ES-I3 (cell line): ENCODE data around the gene PEX6.
"Not testable (repeated sequence)": the region's sequence is repeated elsewhere in the genome, so short reads cannot be mapped to it uniquely, and the experiment has no call there.

Experiments used
- H3K36me3 ChIP-seq: 2 replicates; pipeline ENCODE4 v1.6.1; 2013; ENCODE audit warnings: mild to moderate bottlenecking, low read length, control low read depth, moderate library complexity; ENCODE audit not compliant: insufficient read depth
- H3K4me1 ChIP-seq: 2 replicates; pipeline ENCODE4 v1.6.1; 2013; ENCODE audit warnings: mild to moderate bottlenecking, control low read depth, low read length; ENCODE audit not compliant: insufficient read depth
- H3K9ac ChIP-seq: 2 replicates; pipeline ENCODE4 v1.6.1; 2013; ENCODE audit warnings: low read depth, mild to moderate bottlenecking, low read length, moderate library complexity
- H3K9me3 ChIP-seq: 2 replicates; pipeline ENCODE4 v1.6.1; 2013; ENCODE audit warnings: mild to moderate bottlenecking, low read length, moderate library complexity; ENCODE audit not compliant: control insufficient read depth, insufficient read depth

PEX6 gene

DNA sequence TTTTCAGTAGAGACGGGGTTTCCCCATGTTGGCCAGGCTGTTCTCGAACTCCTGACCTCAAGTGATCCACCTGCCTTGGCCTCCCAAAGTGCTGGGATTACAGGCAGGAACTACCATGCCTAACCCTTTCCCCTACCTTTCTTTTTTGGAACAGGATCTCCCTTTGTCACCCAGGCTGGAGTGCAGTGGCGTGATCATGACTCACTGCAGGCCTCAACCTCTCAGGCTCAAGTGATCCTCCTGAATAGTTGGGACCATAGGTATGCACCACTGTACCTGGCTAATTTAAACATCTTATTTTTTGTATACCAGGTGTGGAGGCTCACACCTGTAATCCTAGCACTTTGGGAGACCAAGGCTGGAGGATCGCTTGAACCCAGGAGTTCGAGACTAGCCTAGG, 37.6 kb downstream of the PEX6 start:
- not testable (repeated sequence) for H3K4me1 ChIP-seq, H3K36me3 ChIP-seq, H3K9me3 ChIP-seq, H3K9ac ChIP-seq

DNA sequence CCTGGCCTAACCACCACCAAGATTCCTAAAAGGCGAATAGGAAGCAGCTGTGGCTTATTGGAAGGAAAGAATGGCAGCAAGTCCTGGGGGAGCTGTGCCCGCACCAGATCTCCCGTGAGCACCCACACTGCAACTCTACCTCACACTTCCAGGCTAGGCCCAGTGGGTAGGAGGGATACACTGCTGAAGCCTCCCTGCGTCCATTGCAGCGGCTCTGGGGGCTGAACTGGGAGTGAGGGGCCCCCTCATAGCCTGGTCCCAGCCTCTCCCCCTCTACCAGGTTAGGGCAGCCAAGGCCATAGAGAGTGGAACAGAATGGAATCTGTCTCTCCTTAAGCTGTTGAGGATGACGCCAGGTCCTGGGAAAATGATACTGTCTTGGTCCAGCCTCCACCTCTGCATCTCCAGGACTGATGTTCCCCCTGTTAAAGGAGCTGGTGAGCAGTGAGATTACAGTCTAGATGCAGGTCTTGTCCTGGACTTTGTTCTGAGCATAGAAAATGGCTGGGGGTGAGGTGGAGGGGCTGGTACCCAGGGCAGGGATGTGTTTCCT, 38.4 kb downstream of the PEX6 start:
- Histone ChIP-seq H3K36me3 (peaks cover 13% of the 10 kb centered on the region), H3K4me1 (no peaks in the 10 kb centered on the region), H3K9ac (no peak overlapping the region), H3K9me3 (no peaks in the 10 kb centered on the region)

DNA sequence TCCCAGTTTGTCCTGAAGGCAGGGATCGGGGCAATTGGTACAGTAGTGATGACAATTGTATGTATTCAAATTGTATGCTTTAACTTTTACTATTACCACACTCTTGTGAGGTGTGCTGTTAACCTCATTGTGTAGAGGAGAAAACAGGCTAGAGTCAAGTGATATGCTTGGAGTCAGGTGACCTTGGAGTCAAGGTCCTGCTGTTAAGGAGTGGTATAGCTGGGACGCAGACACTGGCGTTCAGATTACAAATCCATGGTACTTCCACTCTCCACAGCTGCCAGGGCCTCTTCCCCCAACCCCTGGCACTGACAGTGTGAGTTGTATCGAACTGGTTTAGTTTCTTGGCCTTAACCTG, 39.2 kb downstream of the PEX6 start:
- Histone ChIP-seq H3K36me3 (peaks cover 18% of the 10 kb centered on the region), H3K9me3 (no peaks in the 10 kb centered on the region), H3K4me1 (no peaks in the 10 kb centered on the region), H3K9ac (no peak overlapping the region)

DNA sequence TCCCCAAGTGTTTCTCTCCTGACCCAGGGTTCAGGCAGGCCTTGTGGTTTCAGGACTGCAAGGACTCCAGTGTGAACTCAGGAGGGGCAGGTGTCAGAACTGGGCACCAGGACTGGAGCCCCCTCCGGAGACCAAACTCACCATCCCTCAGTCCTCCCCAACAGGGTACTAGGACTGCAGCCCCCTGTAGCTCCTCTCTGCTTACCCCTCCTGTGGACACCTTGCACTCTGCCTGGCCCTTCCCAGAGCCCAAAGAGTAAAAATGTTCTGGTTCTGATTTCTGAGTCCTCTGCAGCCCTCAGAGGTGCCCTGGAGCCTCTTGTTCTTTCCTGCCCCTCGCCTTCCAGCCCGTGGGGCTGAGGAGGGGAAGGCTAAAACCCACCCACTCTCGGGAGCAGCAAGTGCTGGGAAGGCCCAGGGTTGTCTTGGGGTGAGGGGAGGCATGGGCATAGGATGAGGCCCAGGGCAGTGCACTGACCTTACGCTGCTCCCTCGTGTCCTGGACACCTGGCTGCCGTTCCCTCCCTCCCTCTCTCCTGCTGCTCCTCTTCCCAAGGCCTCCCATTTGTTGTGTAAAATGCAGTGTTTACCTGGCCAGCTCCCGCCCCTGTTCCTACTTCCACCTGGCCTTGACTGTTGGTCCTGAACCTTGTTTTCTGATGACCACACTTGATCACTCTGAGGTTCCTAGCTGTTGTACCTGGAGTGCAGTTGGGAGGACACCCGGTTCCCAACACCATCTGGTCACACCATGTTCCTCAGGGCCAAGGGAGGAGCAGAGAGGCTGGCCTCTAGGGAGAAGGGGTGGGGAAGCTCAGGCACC, 39.8 kb downstream of the PEX6 start:
- Histone ChIP-seq H3K4me1 (no peaks in the 10 kb centered on the region), H3K36me3 (peaks cover 23% of the 10 kb centered on the region), H3K9me3 (no peaks in the 10 kb centered on the region), H3K9ac (no peak overlapping the region)

DNA sequence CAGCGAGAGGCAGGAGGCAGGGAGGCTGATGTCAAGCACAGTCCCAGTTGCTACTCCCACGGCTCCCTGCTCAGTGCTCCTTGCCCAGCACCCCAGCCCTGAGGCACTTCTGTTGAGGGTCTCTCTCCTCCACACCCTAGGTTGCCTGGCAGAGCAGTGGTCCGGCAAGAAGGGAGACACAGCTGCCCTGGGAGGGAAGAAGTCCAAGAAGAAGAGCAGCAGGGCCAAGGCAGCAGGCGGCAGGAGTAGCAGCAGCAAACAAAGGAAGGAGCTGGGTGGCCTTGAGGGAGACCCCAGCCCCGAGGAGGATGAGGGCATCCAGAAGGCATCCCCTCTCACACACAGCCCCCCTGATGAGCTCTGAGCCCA, 40.6 kb downstream of the PEX6 start:
- peaks cover 23% of the 10 kb centered on the region for H3K36me3 ChIP-seq
- no peaks in the 10 kb centered on the region for H3K4me1 ChIP-seq
- no peak overlapping the region for H3K9ac ChIP-seq
- H3K9me3 ChIP-seq: no peaks in the 10 kb centered on the region

DNA sequence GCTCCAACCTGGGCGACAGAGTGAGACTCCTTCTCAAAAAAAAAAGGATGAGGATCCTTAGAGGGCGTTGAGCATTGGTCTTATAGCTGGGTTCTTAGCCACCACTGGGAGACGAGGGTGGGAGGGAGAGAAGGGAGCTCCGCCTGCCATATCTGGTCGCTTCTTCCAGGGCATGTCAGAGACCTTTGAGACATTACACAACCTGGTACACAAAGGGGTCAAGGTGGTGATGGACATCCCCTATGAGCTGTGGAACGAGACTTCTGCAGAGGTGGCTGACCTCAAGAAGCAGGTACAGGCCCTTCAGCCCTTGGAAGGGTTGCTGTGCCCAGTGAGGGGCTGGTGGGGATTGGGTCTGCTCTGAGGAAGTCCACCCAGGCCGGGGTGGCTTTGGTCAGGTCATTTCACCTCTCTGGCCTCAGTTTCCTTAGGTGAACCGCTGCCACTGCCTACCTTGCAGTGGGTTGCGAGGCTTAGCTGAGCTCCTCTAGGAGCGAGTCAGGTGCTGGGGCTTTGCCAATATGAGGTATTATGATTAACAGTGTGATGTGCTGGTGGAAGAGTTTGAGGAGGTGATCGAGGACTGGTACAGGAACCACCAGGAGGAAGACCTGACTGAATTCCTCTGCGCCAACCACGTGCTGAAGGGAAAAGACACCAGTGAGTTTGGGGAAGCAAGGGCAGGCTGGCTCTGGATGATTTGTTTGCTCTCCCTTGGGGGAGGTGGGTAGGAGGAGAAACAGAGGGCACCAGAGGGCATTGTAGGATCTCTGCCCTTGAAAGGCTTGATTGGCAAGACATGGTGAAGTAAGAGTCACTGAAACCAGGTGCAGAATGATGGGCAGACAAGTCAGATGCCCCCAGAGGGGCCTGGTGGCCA, 41.2 kb downstream of the PEX6 start:
- H3K9me3 ChIP-seq: no peaks in the 10 kb centered on the region
- H3K9ac ChIP-seq: no peak overlapping the region
- peaks cover 23% of the 10 kb centered on the region for H3K36me3 ChIP-seq
- no peaks in the 10 kb centered on the region for H3K4me1 ChIP-seq

DNA sequence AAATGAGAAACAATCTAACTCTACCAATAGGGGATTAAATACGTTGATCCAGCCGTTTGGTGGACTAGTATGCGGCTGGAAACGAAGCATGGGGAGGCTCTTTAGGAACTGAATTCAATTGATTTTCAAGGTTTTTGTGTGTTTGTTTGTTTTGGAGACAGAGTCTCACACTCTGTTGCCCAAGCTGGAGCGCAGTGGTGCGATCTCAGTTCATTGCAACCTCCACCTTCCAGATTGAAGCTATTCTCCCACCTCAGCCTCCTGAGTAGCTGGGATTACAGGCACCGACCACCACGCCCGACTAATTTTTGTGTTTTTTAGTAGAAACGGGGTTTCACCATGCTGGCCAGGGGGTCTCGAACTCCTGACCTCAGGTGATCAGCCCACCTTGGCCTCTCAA, 42.6 kb downstream of the PEX6 start:
- Histone ChIP-seq H3K9ac (no peak overlapping the region), H3K9me3 (no peaks in the 10 kb centered on the region), H3K4me1 (no peaks in the 10 kb centered on the region), H3K36me3 (peaks cover 23% of the 10 kb centered on the region)

DNA sequence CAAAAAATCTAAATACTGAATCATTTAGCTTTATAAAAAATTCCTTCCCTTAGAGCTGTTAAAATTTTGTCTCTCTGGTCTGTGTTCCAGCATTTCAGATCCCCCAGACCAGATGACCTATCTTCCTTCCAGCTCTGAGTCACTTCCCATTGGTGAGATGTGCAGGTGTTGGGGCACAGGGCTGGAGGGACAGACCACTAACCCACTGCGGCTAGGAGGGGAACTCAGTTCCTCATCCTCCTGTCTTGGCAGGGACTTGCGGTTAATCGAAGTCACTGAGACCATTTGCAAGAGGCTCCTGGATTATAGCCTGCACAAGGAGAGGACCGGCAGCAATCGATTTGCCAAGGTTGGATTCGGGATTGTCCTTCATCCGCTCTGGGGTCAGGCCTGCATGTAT, 43.7 kb downstream of the PEX6 start:
- H3K9ac ChIP-seq: no peak overlapping the region
- no peaks in the 10 kb centered on the region for H3K9me3 ChIP-seq
- peaks cover 4% of the 10 kb centered on the region; the same call in 1 of the 2 replicates for H3K4me1 ChIP-seq
- H3K36me3 ChIP-seq: peaks cover 23% of the 10 kb centered on the region

DNA sequence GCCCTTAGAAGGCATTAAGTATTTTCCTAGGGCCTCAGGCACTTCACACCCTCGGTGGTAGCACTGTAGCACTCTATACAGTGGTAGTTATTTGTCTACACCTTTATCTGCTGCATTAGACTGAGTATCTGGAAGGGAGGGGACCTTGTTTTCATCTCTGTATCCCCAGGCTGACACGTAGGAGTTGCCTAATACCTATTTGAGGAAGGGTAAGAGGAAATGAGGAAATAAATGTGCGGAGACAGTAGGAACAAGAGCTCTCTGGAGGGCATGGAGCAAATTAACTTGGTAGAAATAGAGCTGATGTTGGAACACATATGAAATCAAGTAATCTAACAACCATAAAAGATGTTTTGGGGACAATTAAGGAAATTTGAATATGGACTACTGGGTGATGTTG, 45.8 kb downstream of the PEX6 start:
- Histone ChIP-seq H3K9me3 (no peaks in the 10 kb centered on the region), H3K9ac (no peak overlapping the region), H3K36me3 (peaks cover 23% of the 10 kb centered on the region), H3K4me1 (peaks cover 4% of the 10 kb centered on the region; the same call in 1 of the 2 replicates)

DNA sequence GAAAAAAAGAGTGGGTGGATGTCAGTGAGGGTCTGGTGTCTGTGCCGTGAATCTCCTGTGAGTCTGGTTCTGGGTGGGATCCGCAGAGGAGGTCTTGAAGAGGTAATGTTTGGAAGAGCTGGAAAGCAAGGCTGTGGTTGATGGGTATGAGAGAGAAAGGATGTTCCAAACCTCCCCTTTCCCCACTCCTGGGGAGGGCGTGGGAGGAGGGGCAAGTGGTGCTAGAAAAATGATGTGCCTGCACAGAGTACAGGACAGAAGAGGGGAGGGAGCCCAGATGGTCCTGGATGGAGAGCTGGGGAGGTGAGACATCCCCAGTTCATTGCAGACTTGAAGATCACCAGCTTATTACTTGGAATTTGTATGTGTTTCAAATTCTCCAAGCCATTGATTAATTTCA, 46.6 kb downstream of the PEX6 start:
- Histone ChIP-seq H3K4me1 (peaks cover 4% of the 10 kb centered on the region; the same call in 1 of the 2 replicates), H3K9ac (no peak overlapping the region), H3K9me3 (no peaks in the 10 kb centered on the region), H3K36me3 (peaks cover 19% of the 10 kb centered on the region)

DNA sequence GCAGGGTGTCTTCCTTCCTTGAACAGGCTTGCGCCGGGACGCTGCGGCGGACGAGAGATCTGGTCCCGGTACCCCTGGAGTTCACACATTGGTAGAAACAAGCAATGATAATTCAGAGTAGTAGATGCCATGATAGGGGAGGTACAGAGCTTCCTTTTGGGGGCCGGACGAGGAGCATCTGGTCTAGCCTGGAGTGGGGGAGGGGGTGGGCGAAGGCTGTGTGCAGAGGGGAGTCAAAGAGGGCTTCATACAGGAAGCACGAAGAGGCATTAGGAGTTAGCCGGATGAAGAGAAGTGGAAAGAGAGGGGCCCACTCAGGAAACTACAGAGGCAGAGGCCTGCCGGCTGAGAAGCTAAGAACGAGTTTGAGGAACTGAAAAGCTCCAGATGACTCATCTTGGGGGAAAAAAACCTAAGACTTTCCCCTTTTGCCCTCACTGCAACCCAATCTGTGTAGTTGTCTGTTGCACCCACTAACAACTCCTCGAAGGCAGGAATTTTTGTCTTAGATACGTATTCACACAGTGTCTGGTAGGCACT, 49.1 kb downstream of the PEX6 start:
- Histone ChIP-seq H3K9me3 (no peaks in the 10 kb centered on the region), H3K9ac (peak overlapping the region; percentile 84), H3K4me1 (peaks cover 14% of the 10 kb centered on the region; the same call in 1 of the 2 replicates), H3K36me3 (peaks cover 4% of the 10 kb centered on the region)

DNA sequence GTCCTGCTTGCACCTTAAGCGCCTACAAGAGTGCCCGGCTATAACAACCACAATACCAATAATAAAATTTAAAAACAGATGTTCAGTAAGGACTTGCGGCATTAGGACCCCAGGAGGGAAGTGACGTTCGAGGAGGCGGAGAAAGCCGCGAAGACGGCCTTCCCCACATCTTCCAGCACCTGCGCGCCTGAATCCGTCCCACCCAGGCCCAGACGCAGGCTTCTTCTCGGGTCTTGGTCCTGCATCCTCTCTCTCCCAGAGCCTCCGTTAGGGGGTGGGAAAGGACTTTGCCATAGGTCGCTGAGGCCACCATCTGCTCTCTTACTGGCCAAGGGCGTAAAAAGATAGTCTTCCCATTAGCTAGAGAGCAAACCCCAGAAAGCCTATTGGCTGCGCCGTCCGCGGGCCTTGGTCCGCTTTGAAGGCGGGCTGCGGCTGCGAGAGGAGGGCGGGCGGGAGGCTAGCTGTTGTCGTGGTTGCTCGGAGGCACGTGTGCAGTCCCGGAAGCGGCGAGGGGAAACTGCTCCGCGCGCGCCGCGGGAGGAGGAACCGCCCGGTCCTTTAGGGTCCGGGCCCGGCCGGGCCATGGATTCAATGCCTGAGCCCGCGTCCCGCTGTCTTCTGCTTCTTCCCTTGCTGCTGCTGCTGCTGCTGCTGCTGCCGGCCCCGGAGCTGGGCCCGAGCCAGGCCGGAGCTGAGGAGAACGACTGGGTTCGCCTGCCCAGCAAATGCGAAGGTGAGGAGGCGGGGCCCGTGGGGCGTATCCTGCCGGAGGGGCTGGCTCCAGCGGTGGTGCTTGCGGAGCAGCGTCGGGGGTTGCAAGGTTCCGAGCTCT, 49.8 kb downstream of the PEX6 start, which contains the start of gene CNPY3:
Gene CNPY3, plus strand, starts transcription at position 495 of the 835 bp plus-strand sequence. Its CDS starts 91 bp downstream, at position 586.
- Histone ChIP-seq H3K36me3 (no peaks in the 10 kb centered on the region; the same call in 1 of the 2 replicates), H3K4me1 (peaks cover 14% of the 10 kb centered on the region; the same call in 1 of the 2 replicates), H3K9ac (peak within 1 kb of the TSS; percentile 84), H3K9me3 (no peaks in the 10 kb centered on the region)

DNA sequence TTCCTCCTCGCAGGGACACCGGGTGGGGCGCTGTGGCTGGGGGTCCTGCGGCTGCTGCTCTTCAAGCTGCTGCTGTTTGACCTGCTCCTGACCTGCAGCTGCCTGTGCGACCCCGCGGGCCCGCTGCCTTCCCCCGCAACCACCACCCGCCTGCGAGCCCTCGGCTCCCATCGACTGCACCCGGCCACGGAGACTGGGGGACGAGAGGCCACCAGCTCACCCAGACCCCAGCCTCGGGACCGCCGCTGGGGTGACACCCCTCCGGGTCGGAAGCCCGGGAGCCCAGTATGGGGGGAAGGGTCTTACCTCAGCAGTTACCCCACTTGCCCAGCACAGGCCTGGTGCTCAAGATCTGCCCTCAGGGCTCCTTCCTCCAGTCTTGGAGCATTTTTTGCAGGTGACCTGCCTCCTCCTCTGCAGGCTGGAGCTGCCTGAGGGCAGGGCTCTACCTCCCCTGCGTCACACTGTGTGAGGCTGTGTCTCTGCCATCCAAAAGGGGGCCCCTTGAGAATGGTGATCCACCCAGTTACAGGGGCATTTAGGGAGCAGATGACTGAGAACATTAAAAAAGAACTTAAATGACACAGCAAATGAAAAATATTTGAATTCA, 53.6 kb downstream of the PEX6 start:
- peak overlapping the region; percentile 47 for H3K9ac ChIP-seq
- no peaks in the 10 kb centered on the region for H3K9me3 ChIP-seq
- H3K36me3 ChIP-seq: no peaks in the 10 kb centered on the region
- H3K4me1 ChIP-seq: peaks cover 10% of the 10 kb centered on the region; the same call in 1 of the 2 replicates
